ENCODE results near the gene HNRNPU.
A peak's percentile ranks its signal among the peaks of the same experiment; 100 is the strongest.

HNRNPU gene

GRCh38 chr1:244815600-244816099 is 48.7 kb downstream of the HNRNPU start:
- TF ChIP-seq, protein P1, sequence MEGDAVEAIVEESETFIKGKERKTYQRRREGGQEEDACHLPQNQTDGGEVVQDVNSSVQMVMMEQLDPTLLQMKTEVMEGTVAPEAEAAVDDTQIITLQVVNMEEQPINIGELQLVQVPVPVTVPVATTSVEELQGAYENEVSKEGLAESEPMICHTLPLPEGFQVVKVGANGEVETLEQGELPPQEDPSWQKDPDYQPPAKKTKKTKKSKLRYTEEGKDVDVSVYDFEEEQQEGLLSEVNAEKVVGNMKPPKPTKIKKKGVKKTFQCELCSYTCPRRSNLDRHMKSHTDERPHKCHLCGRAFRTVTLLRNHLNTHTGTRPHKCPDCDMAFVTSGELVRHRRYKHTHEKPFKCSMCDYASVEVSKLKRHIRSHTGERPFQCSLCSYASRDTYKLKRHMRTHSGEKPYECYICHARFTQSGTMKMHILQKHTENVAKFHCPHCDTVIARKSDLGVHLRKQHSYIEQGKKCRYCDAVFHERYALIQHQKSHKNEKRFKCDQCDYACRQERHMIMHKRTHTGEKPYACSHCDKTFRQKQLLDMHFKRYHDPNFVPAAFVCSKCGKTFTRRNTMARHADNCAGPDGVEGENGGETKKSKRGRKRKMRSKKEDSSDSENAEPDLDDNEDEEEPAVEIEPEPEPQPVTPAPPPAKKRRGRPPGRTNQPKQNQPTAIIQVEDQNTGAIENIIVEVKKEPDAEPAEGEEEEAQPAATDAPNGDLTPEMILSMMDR (IDR thresholded peaks at IDR 0.05) = no peak
- H3K9me3 ChIP-seq = no peaks in the 10 kb centered on the region
- H3K4me1 ChIP-seq = no peaks in the 10 kb centered on the region
- peak; percentile 24 to 39 for DNase-seq
- no peak overlapping the region for H3K4me3 ChIP-seq
- no peak overlapping the region for H3K27ac ChIP-seq
- H3K27me3 ChIP-seq = no peaks in the 10 kb centered on the region
- intact Hi-C loops (cut with DNase I; ENCODE audit: low total_unique reads) = no loop called here
- no peaks in the 10 kb centered on the region for H3K36me3 ChIP-seq

GRCh38 chr1:244813327-244813726 is 51.0 kb downstream of the HNRNPU start:
- no peak overlapping the region for H3K4me3 ChIP-seq
- H3K27me3 ChIP-seq = no peaks in the 10 kb centered on the region
- H3K9me3 ChIP-seq = no peaks in the 10 kb centered on the region
- intact Hi-C loops (cut with DNase I; ENCODE audit: low total_unique reads) = no loop called here
- H3K36me3 ChIP-seq = no peaks in the 10 kb centered on the region
- H3K4me1 ChIP-seq = no peaks in the 10 kb centered on the region
- DNase-seq = peak in 1 of 2 donors; percentile 10
- TF ChIP-seq, protein P1 (IDR thresholded peaks at IDR 0.05) = no peak
- H3K27ac ChIP-seq = no peak overlapping the region

GRCh38 chr1:244810221-244810620 is 54.1 kb downstream of the HNRNPU start:
- H3K4me3 ChIP-seq = no peak overlapping the region
- H3K4me1 ChIP-seq = no peaks in the 10 kb centered on the region
- TF ChIP-seq, protein P1 (IDR thresholded peaks at IDR 0.05) = no peak
- H3K27me3 ChIP-seq = no peaks in the 10 kb centered on the region
- no peak overlapping the region for H3K27ac ChIP-seq
- intact Hi-C loops (cut with DNase I; ENCODE audit: low total_unique reads) = no loop called here
- DNase-seq = peak in 1 of 2 donors; percentile 25
- H3K36me3 ChIP-seq = no peaks in the 10 kb centered on the region
- H3K9me3 ChIP-seq = no peaks in the 10 kb centered on the region

- TF ChIP-seq, protein P1 (IDR thresholded peaks at IDR 0.05) = no peak
- Histone ChIP-seq H3K9me3 (no peaks in the 10 kb centered on the region), H3K27ac (no peak overlapping the region), H3K36me3 (no peaks in the 10 kb centered on the region), H3K4me3 (no peak overlapping the region), H3K27me3 (no peaks in the 10 kb centered on the region), H3K4me1 (no peaks in the 10 kb centered on the region)
- intact Hi-C loops (cut with DNase I; ENCODE audit: low total_unique reads) = no loop called here
- DNase-seq = no peak
Measured at GRCh38 chr1:244807138-244807537, 57.2 kb downstream of the HNRNPU start.

GRCh38 chr1:244804841-244805240 is 59.5 kb downstream of the HNRNPU start:
- Histone ChIP-seq H3K27ac (no peak overlapping the region), H3K4me1 (no peaks in the 10 kb centered on the region), H3K9me3 (no peaks in the 10 kb centered on the region), H3K36me3 (no peaks in the 10 kb centered on the region), H3K27me3 (no peaks in the 10 kb centered on the region), H3K4me3 (no peak overlapping the region)
- DNase-seq = peak in 1 of 2 donors; percentile 10
- TF ChIP-seq, protein P1 (IDR thresholded peaks at IDR 0.05) = no peak
- intact Hi-C loops (cut with DNase I; ENCODE audit: low total_unique reads) = no loop called here
